GM12878 (cell line): ENCODE measurements around the gene MYF6. TPM values are rescaled to one million over a fixed set of nuclear protein-coding genes. Genes with fewer than 3 reads are reported as not detected.

Experiments
- ATAC-seq: fragments of 200-7000 bp; cut with Tn5 transposase; 3 replicates; pipeline ENCODE4 v1.9.1; 2020; ENCODE audit warnings: mild to moderate bottlenecking, moderate library complexity
- BruUV-seq: library from RNA; stranded (reverse); fragments of 400-500 nt; replicated peaks from 2 replicates; lab custom pipeline; 2021; lab: Mats Ljungman, UMichigan
- CTCF ChIA-PET: fragments of 300-600 bp; sonication (Branson Sonifier 250); formaldehyde crosslinking; extraction: SDS; loops from one replicate; lab custom pipeline; 2021; ENCODE audit warnings: inconsistent platforms; lab: Yijun Ruan, JAX
- POLR2A ChIA-PET: fragments of 350-600 bp; formaldehyde crosslinking; extraction: SDS; loops from one replicate; lab custom pipeline; 2021; ENCODE audit warnings: inconsistent platforms; lab: Charles Lee
- RAD21 ChIA-PET: fragments of 300-600 bp; sonication (Branson Sonifier 250); formaldehyde crosslinking; loops from one replicate; lab custom pipeline; 2023; ENCODE audit warnings: antibody characterized with exemption; ENCODE audit not compliant: unreplicated experiment; lab: Charles Lee
- SMC1A ChIA-PET: fragments of 300-600 bp; sonication (Branson Sonifier 250); formaldehyde crosslinking; loops from one replicate; lab custom pipeline; 2023; ENCODE audit not compliant: unreplicated experiment, uncharacterized antibody; lab: Charles Lee
- DNase-seq: peaks from one replicate; pipeline ENCODE4 v3.0.0-alpha.2; 2011; ENCODE audit warnings: low read depth, low spot score
- FAIRE-seq: peaks from 3 replicates; lab custom pipeline; 2011; peaks lifted over from hg19 to GRCh38; lab: Jason Lieb, UNC
- H2AFZ ChIP-seq: 2 replicates; pipeline ENCODE4 v1.6.0; 2011; ENCODE audit warnings: low read depth, low read length, control low read depth; ENCODE audit not compliant: control insufficient read depth
- H3K27ac ChIP-seq: 2 replicates; pipeline ENCODE4 v1.5.1; 2011; ENCODE audit warnings: control low read depth; ENCODE audit not compliant: control insufficient read depth, insufficient read depth
- H3K27me3 ChIP-seq, 2 experiments: replicated peaks in 1 of 2; 2 replicates each; pipeline versions ENCODE4 v1.6.0 to v1.6.1; 2011; ENCODE audit warnings: low read length in 1 of 2; ENCODE audit not compliant: control insufficient read depth in 2 of 2, insufficient read depth in 2 of 2
- H3K36me3 ChIP-seq, 2 experiments: 2 replicates each; pipeline ENCODE4 v1.5.1; 2011; ENCODE audit warnings: low read length in 1 of 2; ENCODE audit not compliant: control insufficient read depth in 2 of 2, insufficient read depth in 2 of 2
- H3K4me1 ChIP-seq: 2 replicates; pipeline ENCODE4 v1.6.1; 2011; ENCODE audit warnings: mild to moderate bottlenecking, low read length, moderate library complexity, mixed read lengths; ENCODE audit not compliant: control insufficient read depth, insufficient read depth
- H3K4me2 ChIP-seq: 2 replicates; pipeline ENCODE4 v1.6.0; 2011; ENCODE audit warnings: control low read depth; ENCODE audit not compliant: control insufficient read depth, insufficient read depth
- H3K4me3 ChIP-seq: fragments of 200-600 bp; sonication (generic); 2 replicates; pipeline ENCODE4 v1.5.1; 2016
- H3K79me2 ChIP-seq: 2 replicates; pipeline ENCODE4 v1.6.0; 2011; ENCODE audit warnings: low read length; ENCODE audit not compliant: control insufficient read depth, insufficient read depth
- H3K9ac ChIP-seq: 2 replicates; pipeline ENCODE4 v1.8.0; 2011; ENCODE audit warnings: low read length, control low read depth, mixed read lengths; ENCODE audit not compliant: control insufficient read depth, insufficient read depth
- H3K9me3 ChIP-seq: replicated peaks from 3 replicates; pipeline ENCODE4 v1.5.1; 2011; ENCODE audit warnings: mild to moderate bottlenecking, low read length; ENCODE audit not compliant: control insufficient read depth, insufficient read depth
- H4K20me1 ChIP-seq: 2 replicates; pipeline ENCODE4 v1.6.0; 2011; ENCODE audit not compliant: control insufficient read depth, insufficient read depth
- CUX1 ChIP-seq: IDR thresholded peaks from 2 replicates; pipeline ENCODE4 v1.6.1; 2012; ENCODE audit warnings: improper control_type of control experiment, low read depth, low read length; ENCODE audit not compliant: insufficient replicate concordance
- FOXK2 ChIP-seq: fragments of 450-650 bp; IDR thresholded peaks from 2 replicates; pipeline ENCODE4 v1.6.1; 2017; ENCODE audit warnings: mild to moderate bottlenecking, moderate library complexity
- HDAC6 ChIP-seq: fragments of 200-600 bp; sonication (generic); IDR thresholded peaks from one replicate; pipeline ENCODE4 v1.8.0; 2017; ENCODE audit warnings: antibody characterized with exemption; ENCODE audit not compliant: unreplicated experiment
- MEF2A ChIP-seq: IDR thresholded peaks from 2 replicates; pipeline ENCODE4 v1.6.1; 2011; ENCODE audit warnings: low read depth, mild to moderate bottlenecking, low read length, moderate library complexity; ENCODE audit not compliant: insufficient read depth
- YBX1 ChIP-seq: fragments of 450-650 bp; IDR thresholded peaks from 2 replicates; pipeline ENCODE4 v1.6.1; 2016; ENCODE audit warnings: antibody characterized with exemption
- ZZZ3 ChIP-seq: IDR thresholded peaks from 2 replicates; pipeline ENCODE4 v1.6.1; 2011; ENCODE audit warnings: low read depth; ENCODE audit not compliant: control insufficient read depth, insufficient read length
- in situ Hi-C: fragments of 300-500 bp; cut with MboI; formaldehyde crosslinking; loops from 9 replicates; pipeline ENCODE4 v1.14.3; 2018; ENCODE audit warnings: mixed read lengths
- intact Hi-C: fragments of 100-400 bp; cut with micrococcal nuclease; formaldehyde crosslinking; loops from one replicate; pipeline ENCODE4 v1.14.2; 2022; ENCODE audit not compliant: unreplicated experiment
- polyA plus RNA-seq, 11 experiments: library from polyadenylated mRNA; depleted of rRNA in 4 of 11; unstranded in 6 of 11; stranded (reverse) in 5 of 11; fragments of >200 nt; fragmentation: Nextera tagmentation in 4 of 11; fragmentation: Illumina TruSeq in 1 of 11; extraction: Ambion mirVana in 4 of 11; extraction: Trizol in 1 of 11; gene quantifications; 1 replicate in 1 of 11; 2 replicates in 10 of 11; pipeline versions ENCODE4 v1.2.1 to v1.2.3, GENCODE V29; 2011 to 2016; ENCODE audit warnings: inconsistent platforms in 2 of 11, missing spikeins in 2 of 11, low read depth in 1 of 11
- total RNA-seq, 4 experiments: library from RNA; depleted of rRNA in 3 of 4; stranded (reverse); fragments of >200 nt in 3 of 4; fragmentation: Illumina TruSeq in 1 of 4; extraction: Trizol in 1 of 4; gene quantifications; 2 replicates each; pipeline versions ENCODE4 v1.2.1 to v1.2.3, GENCODE V29; 2013 to 2021
- TF ChIP-seq, protein P1 (sequence below): fragments of 150-350 bp; IDR thresholded peaks from 2 replicates; pipeline ENCODE4 v1.6.1; 2014; ENCODE audit warnings: mild to moderate bottlenecking, low read depth, low read length
- TF ChIP-seq, protein P2 (sequence below): IDR thresholded peaks from 2 replicates; pipeline ENCODE4 v1.6.1; 2011; ENCODE audit warnings: mild to moderate bottlenecking, low read depth, low read length, moderate library complexity; ENCODE audit not compliant: insufficient replicate concordance
- TF ChIP-seq, protein P3 (sequence below): IDR thresholded peaks from 2 replicates; pipeline ENCODE4 v1.6.1; 2012; ENCODE audit warnings: mild to moderate bottlenecking, low read depth, low read length

MYF6 gene
- total and polyA plus RNA-seq, 10 of the 15 experiments (the other 5 are each of a cell fraction or from before 2014, with no cell fraction given): not detected

DNA sequence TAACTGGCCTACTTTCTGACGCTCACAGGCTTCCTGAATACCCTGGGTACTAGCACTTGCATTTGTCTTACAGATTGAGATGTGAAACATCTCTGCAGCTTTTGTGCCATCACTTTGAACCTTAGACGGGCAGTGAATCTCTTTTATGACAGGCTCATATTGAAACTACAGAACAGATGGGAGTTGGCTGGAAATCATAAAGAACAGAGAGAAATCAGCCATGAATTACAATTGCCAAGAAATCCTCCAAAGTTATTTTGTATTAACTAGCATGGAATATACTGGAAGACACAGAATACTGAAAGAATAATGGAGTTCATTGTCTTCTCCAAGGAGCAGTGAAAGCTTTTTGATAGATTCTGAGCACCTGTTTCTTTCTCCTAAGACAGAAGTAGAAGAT, 42.0 kb downstream of the MYF6 start (continued):
- TF ChIP-seq, protein P1, sequence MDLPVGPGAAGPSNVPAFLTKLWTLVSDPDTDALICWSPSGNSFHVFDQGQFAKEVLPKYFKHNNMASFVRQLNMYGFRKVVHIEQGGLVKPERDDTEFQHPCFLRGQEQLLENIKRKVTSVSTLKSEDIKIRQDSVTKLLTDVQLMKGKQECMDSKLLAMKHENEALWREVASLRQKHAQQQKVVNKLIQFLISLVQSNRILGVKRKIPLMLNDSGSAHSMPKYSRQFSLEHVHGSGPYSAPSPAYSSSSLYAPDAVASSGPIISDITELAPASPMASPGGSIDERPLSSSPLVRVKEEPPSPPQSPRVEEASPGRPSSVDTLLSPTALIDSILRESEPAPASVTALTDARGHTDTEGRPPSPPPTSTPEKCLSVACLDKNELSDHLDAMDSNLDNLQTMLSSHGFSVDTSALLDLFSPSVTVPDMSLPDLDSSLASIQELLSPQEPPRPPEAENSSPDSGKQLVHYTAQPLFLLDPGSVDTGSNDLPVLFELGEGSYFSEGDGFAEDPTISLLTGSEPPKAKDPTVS: no peak
- no peak for TF ChIP-seq YBX1
- TF ChIP-seq, protein P2, sequence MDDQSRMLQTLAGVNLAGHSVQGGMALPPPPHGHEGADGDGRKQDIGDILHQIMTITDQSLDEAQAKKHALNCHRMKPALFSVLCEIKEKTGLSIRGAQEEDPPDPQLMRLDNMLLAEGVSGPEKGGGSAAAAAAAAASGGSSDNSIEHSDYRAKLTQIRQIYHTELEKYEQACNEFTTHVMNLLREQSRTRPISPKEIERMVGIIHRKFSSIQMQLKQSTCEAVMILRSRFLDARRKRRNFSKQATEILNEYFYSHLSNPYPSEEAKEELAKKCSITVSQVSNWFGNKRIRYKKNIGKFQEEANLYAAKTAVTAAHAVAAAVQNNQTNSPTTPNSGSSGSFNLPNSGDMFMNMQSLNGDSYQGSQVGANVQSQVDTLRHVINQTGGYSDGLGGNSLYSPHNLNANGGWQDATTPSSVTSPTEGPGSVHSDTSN: no peak
- TF ChIP-seq, all 136 proteins: peak for 0

DNA sequence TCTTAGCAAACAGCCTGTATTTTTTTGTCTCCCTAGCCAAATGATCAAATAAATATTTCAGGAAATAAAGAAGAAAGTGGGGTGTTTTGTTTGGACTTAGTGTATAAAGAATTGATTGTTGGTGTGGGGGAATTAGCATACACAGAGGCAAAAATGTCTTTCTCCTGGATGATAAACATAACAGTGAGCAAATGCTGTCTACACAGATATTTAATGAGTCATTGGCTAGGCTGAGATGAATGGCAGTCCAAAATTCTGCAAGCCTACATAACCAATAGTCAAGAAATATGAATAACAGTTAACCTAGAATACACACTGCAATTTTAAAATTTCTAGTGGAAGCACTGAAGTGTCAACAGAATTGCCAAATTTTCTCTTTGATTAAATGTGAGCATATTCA, 45.0 kb downstream of the MYF6 start:
- CTCF ChIA-PET: no interaction called here
- Histone ChIP-seq H3K4me3 (no peak overlapping the region), H3K4me2 (no peak overlapping the region), H2AFZ (no peak overlapping the region), H3K36me3 (no peaks in the 10 kb centered on the region), H3K4me1 (no peaks in the 10 kb centered on the region), H3K9me3 (no peaks in the 10 kb centered on the region), H3K27ac (no peak overlapping the region), H3K9ac (no peak overlapping the region), H3K27me3 (no peaks in the 10 kb centered on the region), H4K20me1 (no peaks in the 10 kb centered on the region), H3K79me2 (no peaks in the 10 kb centered on the region)
- DNase-seq: no peak
- BruUV-seq: no TSS peak
- FAIRE-seq: no peak
- SMC1A ChIA-PET: no interaction called here
- ATAC-seq: no peak
- intact Hi-C loops (no loop called here), in situ Hi-C loops (no loop called here)
- POLR2A ChIA-PET: no interaction called here
- RAD21 ChIA-PET: no interaction called here
- TF ChIP-seq ZZZ3: no peak
- TF ChIP-seq MEF2A: no peak
- TF ChIP-seq CUX1: no peak
- TF ChIP-seq HDAC6: no peak
- TF ChIP-seq, protein P3, sequence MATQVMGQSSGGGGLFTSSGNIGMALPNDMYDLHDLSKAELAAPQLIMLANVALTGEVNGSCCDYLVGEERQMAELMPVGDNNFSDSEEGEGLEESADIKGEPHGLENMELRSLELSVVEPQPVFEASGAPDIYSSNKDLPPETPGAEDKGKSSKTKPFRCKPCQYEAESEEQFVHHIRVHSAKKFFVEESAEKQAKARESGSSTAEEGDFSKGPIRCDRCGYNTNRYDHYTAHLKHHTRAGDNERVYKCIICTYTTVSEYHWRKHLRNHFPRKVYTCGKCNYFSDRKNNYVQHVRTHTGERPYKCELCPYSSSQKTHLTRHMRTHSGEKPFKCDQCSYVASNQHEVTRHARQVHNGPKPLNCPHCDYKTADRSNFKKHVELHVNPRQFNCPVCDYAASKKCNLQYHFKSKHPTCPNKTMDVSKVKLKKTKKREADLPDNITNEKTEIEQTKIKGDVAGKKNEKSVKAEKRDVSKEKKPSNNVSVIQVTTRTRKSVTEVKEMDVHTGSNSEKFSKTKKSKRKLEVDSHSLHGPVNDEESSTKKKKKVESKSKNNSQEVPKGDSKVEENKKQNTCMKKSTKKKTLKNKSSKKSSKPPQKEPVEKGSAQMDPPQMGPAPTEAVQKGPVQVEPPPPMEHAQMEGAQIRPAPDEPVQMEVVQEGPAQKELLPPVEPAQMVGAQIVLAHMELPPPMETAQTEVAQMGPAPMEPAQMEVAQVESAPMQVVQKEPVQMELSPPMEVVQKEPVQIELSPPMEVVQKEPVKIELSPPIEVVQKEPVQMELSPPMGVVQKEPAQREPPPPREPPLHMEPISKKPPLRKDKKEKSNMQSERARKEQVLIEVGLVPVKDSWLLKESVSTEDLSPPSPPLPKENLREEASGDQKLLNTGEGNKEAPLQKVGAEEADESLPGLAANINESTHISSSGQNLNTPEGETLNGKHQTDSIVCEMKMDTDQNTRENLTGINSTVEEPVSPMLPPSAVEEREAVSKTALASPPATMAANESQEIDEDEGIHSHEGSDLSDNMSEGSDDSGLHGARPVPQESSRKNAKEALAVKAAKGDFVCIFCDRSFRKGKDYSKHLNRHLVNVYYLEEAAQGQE: no peak
- no peak for TF ChIP-seq FOXK2
